ENCODE measurements around the gene NCOA5. TPM values are rescaled to one million over a fixed set of nuclear protein-coding genes. Genes with fewer than 3 reads are reported as not detected.

NCOA5 gene
- total RNA-seq, 1 donor from 2014 or later, result 42.9 TPM

DNA sequence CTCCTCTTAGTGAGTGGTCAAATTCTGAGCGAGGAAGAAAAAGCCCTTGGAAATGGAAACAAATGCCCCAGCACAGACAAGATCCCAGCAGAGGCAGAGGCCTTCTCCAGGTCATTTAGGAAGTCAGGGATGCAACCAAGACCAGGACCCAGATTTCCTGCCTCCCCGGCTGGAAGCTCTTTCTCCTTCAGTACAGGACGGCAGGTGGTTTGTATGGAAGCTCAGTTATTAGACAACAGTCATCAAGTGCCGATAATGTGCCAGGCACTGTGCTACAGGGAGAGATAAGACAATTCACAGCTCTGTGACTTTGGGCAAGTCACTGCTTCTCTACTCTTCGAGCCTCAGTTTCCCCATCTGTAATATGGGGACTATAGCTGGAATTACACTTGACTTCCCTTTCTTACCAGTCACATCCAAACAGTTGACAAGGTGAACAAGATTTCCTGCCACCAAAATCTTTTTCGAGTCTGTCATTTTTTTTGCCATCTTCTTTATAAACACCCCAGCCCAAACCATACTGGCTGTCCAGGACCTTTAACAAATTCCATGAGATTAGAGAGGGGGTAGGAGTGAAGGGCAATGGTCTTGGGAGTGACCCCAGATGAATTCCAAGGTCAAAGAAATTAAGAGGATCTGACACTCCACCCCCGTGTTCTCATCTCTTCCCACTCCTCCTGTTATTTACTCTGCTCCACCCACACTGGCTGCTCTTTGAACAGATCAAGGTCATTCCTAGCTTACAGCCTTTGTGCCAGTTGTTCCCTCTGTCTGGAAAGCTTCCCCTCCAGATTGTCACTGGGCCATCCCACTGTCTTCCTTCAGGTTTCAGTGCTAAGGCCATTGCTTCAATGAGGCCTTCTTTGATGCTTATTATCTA is 75.0 kb downstream of the NCOA5 start:
- Mint-ChIP-seq H3K27ac (ENCODE audit: unreplicated experiment) (no peak overlapping the region), H3K9me3 (ENCODE audit: unreplicated experiment) (peaks cover 13% of the 10 kb centered on the region), H3K4me3 (ENCODE audit: unreplicated experiment) (peak overlapping the region; percentile 70), H3K27me3 (ENCODE audit: unreplicated experiment) (peaks cover 9% of the 10 kb centered on the region), H3K4me1 (ENCODE audit: low read depth, unreplicated experiment) (no peaks in the 10 kb centered on the region), H3K36me3 (ENCODE audit: unreplicated experiment) (peaks cover 10% of the 10 kb centered on the region)
- no peak for DNase-seq
- TF ChIP-seq, protein P1, sequence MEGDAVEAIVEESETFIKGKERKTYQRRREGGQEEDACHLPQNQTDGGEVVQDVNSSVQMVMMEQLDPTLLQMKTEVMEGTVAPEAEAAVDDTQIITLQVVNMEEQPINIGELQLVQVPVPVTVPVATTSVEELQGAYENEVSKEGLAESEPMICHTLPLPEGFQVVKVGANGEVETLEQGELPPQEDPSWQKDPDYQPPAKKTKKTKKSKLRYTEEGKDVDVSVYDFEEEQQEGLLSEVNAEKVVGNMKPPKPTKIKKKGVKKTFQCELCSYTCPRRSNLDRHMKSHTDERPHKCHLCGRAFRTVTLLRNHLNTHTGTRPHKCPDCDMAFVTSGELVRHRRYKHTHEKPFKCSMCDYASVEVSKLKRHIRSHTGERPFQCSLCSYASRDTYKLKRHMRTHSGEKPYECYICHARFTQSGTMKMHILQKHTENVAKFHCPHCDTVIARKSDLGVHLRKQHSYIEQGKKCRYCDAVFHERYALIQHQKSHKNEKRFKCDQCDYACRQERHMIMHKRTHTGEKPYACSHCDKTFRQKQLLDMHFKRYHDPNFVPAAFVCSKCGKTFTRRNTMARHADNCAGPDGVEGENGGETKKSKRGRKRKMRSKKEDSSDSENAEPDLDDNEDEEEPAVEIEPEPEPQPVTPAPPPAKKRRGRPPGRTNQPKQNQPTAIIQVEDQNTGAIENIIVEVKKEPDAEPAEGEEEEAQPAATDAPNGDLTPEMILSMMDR (IDR thresholded peaks at IDR 0.05; ENCODE audit: partially characterized antibody, unreplicated experiment), result no peak

GRCh38 chr20:46013829-46014516 is 75.8 kb downstream of the NCOA5 start:
- peaks cover 10% of the 10 kb centered on the region for H3K36me3 Mint-ChIP-seq (ENCODE audit: unreplicated experiment)
- H3K27me3 Mint-ChIP-seq (ENCODE audit: unreplicated experiment), result peaks cover 10% of the 10 kb centered on the region
- peak overlapping the region; percentile 50 for H3K4me3 Mint-ChIP-seq (ENCODE audit: unreplicated experiment)
- TF ChIP-seq, protein P1 (IDR thresholded peaks at IDR 0.05; ENCODE audit: partially characterized antibody, unreplicated experiment), result peak; percentile 97
- no peak overlapping the region for H3K27ac Mint-ChIP-seq (ENCODE audit: unreplicated experiment)
- H3K4me1 Mint-ChIP-seq (ENCODE audit: low read depth, unreplicated experiment), result no peaks in the 10 kb centered on the region
- DNase-seq, result peak; percentile 78
- peaks cover 17% of the 10 kb centered on the region for H3K9me3 Mint-ChIP-seq (ENCODE audit: unreplicated experiment)

- peaks cover 11% of the 10 kb centered on the region for H3K27me3 Mint-ChIP-seq (ENCODE audit: unreplicated experiment)
- no peaks in the 10 kb centered on the region for H3K4me1 Mint-ChIP-seq (ENCODE audit: low read depth, unreplicated experiment)
- H3K9me3 Mint-ChIP-seq (ENCODE audit: unreplicated experiment), result peaks cover 17% of the 10 kb centered on the region
- H3K27ac Mint-ChIP-seq (ENCODE audit: unreplicated experiment), result no peak overlapping the region
- DNase-seq, result no peak
- TF ChIP-seq, protein P1 (IDR thresholded peaks at IDR 0.05; ENCODE audit: partially characterized antibody, unreplicated experiment), result no peak
- H3K36me3 Mint-ChIP-seq (ENCODE audit: unreplicated experiment), result peaks cover 10% of the 10 kb centered on the region
- H3K4me3 Mint-ChIP-seq (ENCODE audit: unreplicated experiment), result no peak overlapping the region
These were observed 76.4 kb downstream of the NCOA5 start for GRCh38 chr20:46013322-46013828.

DNA sequence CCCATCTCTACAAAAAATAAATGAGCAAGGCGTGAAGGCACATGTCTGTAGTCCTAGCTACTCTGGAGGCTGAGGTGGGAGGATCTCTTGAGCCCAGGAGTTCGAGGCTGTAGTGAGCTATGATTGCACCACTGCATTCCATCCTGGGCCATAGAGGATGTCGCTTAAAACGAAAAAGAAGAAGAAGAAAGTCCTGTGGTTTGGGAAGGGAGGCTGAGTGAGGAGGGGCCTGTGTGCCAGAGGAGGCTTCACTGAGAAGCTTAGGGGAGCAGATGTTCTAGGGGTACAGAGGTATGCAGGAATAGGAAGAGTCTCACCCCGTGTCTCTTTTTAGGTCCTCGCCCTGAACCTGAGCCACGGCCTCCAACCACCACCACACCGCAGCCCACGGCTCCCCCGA is 76.8 kb downstream of the NCOA5 start:
- H3K4me1 Mint-ChIP-seq (ENCODE audit: low read depth, unreplicated experiment), result no peaks in the 10 kb centered on the region
- H3K36me3 Mint-ChIP-seq (ENCODE audit: unreplicated experiment), result peaks cover 10% of the 10 kb centered on the region
- peaks cover 11% of the 10 kb centered on the region for H3K27me3 Mint-ChIP-seq (ENCODE audit: unreplicated experiment)
- no peak overlapping the region for H3K4me3 Mint-ChIP-seq (ENCODE audit: unreplicated experiment)
- H3K9me3 Mint-ChIP-seq (ENCODE audit: unreplicated experiment), result peaks cover 17% of the 10 kb centered on the region
- DNase-seq, result no peak
- no peak overlapping the region for H3K27ac Mint-ChIP-seq (ENCODE audit: unreplicated experiment)
- TF ChIP-seq, protein P1 (IDR thresholded peaks at IDR 0.05; ENCODE audit: partially characterized antibody, unreplicated experiment), result no peak
